Measurements from ENCODE around the gene PIN4.

The PIN4 gene

DNA sequence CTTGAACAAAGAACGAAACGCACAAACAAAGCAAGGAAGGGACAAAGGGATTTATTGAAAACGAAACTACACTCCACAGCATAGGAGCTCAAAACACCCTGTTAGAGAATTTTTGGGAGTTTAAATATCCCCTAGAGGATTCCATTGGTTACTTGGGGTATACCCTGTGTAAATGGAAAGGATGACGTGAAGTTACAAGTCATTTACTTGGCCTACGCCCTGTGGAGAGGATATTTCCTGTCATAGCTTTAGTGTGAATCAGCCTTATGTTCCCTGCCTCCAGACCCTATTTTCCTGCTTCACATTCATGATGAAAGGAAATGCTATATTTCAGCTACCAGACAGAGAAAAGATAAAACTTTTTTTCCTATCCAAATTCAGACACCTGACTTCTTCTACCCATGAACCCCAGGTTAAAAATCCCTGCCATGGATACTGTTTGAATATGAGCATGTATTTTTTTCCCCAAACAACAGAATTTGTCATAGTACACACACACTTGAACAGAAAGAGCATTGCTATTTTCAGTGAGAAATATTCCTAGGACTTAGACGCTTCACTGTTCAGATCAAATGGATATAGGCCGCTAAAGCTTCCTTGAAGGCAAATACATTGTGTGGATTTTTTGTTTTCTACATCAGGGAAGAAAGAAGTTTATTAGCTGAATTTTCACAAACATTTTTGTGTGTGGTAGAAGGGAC is 20.4 kb downstream of the PIN4 start:
- no peak overlapping the region for H3K27ac ChIP-seq
- ChIA-PET CTCF (interaction anchor here (0.6 kb wide), 1 partner anchor 263 kb away, joined by 5 read pairs; no protein-coding TSS in a partner anchor), POLR2A (ENCODE audit: low non-redundant PET) (no interaction called here)
- no peak for TF ChIP-seq CTCF (conservative IDR thresholded peaks at IDR 0.05; ENCODE audit: low read depth)
- DNase-seq (ENCODE audit: low spot score), result peak; percentile 21

GRCh38 chrX:72202792-72203401 is 21.3 kb downstream of the PIN4 start:
- CTCF ChIA-PET, result interaction anchor here (0.6 kb wide), 1 partner anchor 264 kb away, joined by 5 read pairs; no protein-coding TSS in a partner anchor
- POLR2A ChIA-PET (ENCODE audit: low non-redundant PET), result no interaction called here
- no peak overlapping the region for H3K27ac ChIP-seq
- no peak for DNase-seq (ENCODE audit: low spot score)
- no peak for TF ChIP-seq CTCF (conservative IDR thresholded peaks at IDR 0.05; ENCODE audit: low read depth)

DNA sequence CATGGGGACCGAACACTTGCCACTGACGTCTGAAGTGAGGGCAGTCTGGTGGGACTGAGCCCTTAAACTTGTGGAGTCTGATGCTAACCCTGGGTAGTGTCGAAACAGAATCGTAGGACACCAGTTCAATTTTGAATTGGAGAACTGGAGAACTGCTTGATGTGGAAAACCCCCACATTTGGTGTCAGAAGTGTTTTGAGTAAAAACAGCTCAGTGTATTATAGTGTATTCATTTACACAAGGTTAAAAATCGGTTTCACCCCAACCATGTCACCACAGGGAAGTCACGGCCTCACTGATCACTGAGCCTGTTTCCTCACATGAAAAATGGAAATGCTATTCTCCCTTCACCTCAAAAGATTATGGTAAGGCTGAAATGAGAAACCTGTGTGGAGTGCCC is 21.9 kb downstream of the PIN4 start:
- ChIA-PET POLR2A (ENCODE audit: low non-redundant PET) (no interaction called here), CTCF (no interaction called here)
- no peak for TF ChIP-seq CTCF (conservative IDR thresholded peaks at IDR 0.05; ENCODE audit: low read depth)
- no peak overlapping the region for H3K27ac ChIP-seq
- DNase-seq (ENCODE audit: low spot score), result no peak

DNA sequence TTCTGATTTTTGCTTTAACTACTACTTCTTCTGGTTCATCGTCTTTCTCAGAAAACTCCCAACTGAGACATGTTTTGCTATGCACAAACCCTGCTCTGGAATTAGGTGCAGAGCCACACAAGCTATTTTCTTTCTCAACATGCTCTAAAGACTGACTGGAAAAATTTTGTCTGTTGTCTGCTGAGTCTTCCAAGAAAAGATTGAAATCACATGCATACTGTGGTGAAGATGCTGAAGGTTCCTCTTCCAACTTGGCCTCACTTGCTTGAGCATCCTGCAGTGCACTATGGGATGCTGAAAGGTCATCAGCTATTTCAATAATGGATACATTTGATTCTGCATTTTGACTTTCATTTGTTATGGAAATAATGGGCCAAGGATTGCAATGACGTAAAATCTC is 24.1 kb downstream of the PIN4 start:
- ChIA-PET POLR2A (ENCODE audit: low non-redundant PET) (no interaction called here), CTCF (interaction anchor here (0.7 kb wide), 1 partner anchor 11 kb away, joined by 6 read pairs; no protein-coding TSS in a partner anchor)
- TF ChIP-seq CTCF (conservative IDR thresholded peaks at IDR 0.05; ENCODE audit: low read depth), result no peak
- no peak for DNase-seq (ENCODE audit: low spot score)
- no peak overlapping the region for H3K27ac ChIP-seq

DNA sequence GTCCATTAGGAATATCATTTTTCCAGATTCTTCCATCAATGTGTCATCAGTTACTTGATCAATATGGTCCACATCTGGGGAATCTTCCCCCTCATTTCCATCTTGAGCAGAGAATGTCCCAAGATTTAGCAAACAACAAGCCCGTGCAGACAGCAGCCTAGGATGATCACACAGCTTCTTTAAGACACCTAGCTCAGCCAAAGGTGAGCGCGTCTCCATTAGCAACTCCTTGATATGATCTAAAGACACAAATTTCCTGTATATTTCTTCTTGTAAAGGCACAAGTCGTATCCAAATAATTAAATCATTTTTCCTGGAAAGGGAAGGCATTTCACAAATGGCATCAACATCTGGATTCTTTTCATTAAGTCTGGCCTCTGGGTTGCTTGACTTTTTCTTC is 25.8 kb downstream of the PIN4 start:
- H3K27ac ChIP-seq, result no peak overlapping the region
- no peak for DNase-seq (ENCODE audit: low spot score)
- ChIA-PET POLR2A (ENCODE audit: low non-redundant PET) (no interaction called here), CTCF (no interaction called here)
- no peak for TF ChIP-seq CTCF (conservative IDR thresholded peaks at IDR 0.05; ENCODE audit: low read depth)

- no peak for DNase-seq (ENCODE audit: low spot score)
- ChIA-PET POLR2A (ENCODE audit: low non-redundant PET) (no interaction called here), CTCF (interaction anchor here (0.6 kb wide), 1 partner anchor 171 kb away, joined by 3 read pairs; no protein-coding TSS in a partner anchor)
- TF ChIP-seq CTCF (conservative IDR thresholded peaks at IDR 0.05; ENCODE audit: low read depth), result no peak
- H3K27ac ChIP-seq, result no peak overlapping the region
These were observed 26.7 kb downstream of the PIN4 start for GRCh38 chrX:72208126-72208800.
